Stimulated activated CD8-positive, alpha-beta memory T cell treated with anti-CD3 and anti-CD28 coated beads, Interleukin-2, amount 100 ng/mL, for 1 hour (primary cell): Measurements from ENCODE around the gene LRP1.

Source experiments
- DNase-seq, 2 donors: peaks; one replicate each; pipeline ENCODE4 v3.0.0-alpha.2; 2020; ENCODE audit warnings: low read depth in 2 of 2

LRP1 gene

DNA sequence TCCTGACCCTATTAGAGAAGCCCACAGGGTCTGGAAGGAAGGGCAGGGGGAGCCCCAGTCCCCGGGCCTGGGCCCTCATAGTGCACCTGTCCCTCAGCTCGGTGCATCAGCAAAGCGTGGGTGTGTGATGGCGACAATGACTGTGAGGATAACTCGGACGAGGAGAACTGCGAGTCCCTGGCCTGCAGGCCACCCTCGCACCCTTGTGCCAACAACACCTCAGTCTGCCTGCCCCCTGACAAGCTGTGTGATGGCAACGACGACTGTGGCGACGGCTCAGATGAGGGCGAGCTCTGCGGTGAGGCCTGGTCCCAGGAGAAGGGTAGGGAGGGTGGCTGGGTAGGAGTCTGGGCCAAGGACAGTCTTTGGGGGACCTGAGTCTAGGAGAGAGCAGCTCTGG lies 45.4 kb downstream of the LRP1 start:
- no peak for DNase-seq

DNA sequence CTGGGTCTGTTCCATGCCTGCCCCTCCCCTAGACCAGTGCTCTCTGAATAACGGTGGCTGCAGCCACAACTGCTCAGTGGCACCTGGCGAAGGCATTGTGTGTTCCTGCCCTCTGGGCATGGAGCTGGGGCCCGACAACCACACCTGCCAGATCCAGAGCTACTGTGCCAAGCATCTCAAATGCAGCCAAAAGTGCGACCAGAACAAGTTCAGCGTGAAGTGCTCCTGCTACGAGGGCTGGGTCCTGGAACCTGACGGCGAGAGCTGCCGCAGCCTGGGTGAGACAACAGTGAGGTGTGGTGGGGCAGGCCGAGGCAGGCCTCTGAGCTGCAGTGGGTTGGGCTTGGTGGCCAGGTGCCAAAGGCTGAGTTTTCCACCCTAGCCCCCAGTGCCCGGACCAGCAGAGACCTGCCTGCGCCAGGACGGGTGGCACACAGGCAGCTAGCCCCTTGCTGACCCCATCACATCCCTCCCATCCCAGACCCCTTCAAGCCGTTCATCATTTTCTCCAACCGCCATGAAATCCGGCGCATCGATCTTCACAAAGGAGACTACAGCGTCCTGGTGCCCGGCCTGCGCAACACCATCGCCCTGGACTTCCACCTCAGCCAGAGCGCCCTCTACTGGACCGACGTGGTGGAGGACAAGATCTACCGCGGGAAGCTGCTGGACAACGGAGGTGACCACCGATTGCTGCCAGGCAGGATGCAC lies 47.3 kb downstream of the LRP1 start:
- no peak for DNase-seq

DNA sequence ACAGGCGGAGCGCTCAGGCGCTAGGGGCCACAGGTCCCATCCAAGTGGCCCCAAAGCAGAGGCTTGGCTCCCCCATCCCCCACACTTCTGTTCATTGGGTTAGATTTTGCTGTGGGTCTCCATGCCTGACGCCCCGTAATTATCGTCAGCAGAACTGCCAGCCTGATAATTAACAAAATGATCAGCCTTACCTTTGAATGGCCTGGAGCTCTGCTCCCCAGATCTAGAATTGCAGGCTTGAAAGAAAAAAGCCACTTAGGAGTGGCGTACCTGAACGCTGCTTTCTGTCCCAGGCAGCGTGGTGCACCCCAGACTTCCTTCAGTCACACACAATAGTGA lies 47.8 kb downstream of the LRP1 start:
- no peak for DNase-seq

DNA sequence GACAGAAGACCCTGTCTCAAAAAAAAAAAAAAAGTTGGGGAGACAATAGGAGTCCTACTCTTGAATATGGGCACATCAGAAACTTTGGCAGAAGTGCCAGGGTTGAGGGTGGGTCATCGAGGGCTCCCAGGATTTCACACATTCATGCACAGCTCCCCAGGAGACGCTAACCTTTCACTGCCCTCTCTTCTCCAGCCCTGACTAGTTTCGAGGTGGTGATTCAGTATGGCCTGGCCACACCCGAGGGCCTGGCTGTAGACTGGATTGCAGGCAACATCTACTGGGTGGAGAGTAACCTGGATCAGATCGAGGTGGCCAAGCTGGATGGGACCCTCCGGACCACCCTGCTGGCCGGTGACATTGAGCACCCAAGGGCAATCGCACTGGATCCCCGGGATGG lies 48.6 kb downstream of the LRP1 start:
- no peak for DNase-seq

DNA sequence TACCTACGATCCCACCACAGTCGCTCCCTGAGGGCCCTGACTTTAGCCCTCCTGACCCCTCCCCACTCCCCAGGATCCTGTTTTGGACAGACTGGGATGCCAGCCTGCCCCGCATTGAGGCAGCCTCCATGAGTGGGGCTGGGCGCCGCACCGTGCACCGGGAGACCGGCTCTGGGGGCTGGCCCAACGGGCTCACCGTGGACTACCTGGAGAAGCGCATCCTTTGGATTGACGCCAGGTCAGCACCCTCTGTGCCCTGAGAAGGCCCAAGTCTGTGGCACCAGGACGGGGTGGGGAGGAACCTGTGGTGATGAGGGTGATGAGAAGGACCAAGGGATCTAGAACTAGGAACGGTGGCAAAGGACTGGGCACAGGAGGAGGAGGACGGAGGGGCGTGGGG lies 49.1 kb downstream of the LRP1 start:
- DNase-seq, result no peak

DNA sequence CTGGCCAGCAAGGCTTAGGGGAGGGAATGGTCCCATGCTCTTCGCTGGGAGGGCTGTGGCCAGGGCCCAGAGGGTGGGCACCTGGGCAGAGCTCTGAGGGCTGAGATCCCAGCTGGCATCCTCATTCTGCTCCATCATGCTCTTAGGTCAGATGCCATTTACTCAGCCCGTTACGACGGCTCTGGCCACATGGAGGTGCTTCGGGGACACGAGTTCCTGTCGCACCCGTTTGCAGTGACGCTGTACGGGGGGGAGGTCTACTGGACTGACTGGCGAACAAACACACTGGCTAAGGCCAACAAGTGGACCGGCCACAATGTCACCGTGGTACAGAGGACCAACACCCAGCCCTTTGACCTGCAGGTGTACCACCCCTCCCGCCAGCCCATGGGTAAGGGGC lies 49.9 kb downstream of the LRP1 start:
- DNase-seq, result no peak

DNA sequence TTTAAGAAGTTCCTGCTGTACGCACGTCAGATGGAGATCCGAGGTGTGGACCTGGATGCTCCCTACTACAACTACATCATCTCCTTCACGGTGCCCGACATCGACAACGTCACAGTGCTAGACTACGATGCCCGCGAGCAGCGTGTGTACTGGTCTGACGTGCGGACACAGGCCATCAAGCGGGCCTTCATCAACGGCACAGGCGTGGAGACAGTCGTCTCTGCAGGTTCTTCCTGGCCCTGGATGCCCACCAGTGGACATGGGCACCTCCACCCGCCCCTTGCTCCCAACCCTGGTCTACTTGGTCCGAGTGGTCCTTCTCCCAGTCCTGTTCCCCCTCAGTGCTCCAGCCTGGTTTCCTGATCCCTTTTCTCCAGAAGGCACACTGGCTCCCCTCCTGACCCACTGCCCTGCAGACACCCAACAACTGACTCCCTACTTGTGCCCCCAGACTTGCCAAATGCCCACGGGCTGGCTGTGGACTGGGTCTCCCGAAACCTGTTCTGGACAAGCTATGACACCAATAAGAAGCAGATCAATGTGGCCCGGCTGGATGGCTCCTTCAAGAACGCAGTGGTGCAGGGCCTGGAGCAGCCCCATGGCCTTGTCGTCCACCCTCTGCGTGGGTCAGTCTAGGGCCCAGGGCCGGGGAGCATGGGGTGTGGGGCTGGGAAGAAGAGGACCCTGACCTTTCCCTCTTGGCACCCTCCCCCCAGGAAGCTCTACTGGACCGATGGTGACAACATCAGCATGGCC lies 51.2 kb downstream of the LRP1 start:
- no peak for DNase-seq

DNA sequence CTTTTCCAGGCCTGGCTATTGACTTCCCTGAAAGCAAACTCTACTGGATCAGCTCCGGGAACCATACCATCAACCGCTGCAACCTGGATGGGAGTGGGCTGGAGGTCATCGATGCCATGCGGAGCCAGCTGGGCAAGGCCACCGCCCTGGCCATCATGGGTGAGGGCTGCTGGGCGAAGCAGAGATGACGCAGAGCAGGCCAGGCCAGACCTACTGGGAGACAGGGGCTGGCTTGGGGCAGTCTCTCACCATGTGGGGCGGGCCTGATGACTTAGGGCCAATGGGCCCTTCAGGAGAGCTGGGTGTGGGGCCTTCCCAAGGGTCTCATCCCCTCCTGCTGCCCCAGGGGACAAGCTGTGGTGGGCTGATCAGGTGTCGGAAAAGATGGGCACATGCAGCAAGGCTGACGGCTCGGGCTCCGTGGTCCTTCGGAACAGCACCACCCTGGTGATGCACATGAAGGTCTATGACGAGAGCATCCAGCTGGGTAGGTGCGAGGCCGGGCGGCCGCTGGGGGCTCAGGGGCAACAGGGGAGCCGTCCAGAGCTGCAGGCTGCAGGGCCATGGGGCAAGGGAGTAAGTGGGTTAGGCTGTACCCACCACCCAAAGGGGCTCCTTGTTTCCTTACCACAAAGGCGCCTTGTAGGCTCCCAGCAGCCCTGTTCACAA lies 52.2 kb downstream of the LRP1 start:
- no peak for DNase-seq

DNA sequence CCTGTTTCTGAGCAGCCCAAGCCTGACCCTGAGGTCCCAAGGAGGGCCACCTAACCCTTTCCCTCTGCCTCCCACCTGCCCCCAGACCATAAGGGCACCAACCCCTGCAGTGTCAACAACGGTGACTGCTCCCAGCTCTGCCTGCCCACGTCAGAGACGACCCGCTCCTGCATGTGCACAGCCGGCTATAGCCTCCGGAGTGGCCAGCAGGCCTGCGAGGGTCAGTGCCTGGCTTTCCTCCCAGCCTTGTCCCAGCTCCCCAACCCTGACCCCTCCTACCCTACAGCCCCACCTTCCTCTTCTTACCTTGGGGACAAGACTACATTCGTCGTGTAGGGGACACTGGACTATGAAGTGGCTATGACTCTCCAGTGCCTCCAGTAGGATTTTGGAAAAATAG lies 52.8 kb downstream of the LRP1 start:
- DNase-seq, result no peak

DNA sequence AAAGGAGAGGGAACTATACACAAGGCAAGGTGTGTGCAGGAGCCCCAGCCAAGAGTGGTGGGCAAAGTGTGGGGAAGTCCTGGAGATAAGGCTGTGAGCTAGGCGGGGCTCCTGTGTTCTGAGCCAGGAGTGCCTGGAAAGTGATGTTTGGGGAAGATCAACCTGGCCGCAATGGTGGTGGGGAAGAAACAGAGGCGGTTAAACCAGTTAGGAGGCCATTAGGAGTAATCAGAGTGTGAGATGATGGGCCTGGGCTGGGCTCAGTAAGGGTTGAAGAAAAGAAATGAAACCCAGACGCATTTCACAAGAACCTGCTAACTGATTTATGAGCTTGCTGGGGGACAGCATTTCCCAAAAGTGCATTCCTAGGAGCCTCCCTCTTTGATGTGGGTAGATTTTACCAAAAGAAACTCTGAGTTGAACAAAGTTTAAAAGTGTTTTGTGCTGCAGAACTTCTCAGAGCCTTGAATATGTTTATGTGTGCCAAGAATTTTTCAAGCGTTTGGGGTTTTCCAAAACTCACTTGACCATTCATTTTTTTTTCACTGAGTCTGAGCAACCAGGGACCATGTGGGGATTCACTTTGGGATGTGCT lies 53.4 kb downstream of the LRP1 start:
- DNase-seq, result no peak

DNA sequence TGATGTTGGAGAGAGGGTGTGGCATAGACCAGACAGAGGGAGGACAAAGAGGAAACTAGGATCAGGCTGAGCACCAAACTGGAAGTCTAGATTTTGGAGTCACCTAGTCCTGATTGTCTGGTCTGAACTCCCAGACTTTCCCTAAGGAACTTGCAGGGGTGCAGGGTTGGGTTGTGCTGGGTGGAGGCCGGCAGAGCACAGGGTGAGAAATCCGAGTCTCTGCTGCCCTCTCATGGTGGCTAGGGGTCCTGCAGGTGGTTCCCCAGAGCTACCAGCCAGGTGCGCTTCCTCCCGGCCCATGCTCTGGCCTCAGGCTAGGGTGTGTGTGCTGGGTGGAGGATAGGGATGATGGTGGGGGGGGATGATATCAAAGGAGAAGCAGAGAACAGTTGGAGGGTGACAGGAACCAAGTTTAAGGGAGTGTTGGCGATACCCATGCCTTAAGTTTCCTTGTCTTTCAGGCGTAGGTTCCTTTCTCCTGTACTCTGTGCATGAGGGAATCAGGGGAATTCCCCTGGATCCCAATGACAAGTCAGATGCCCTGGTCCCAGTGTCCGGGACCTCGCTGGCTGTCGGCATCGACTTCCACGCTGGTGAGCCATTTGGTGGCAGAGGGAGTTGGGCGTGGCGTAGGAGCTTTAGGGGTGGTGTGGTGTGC lies 54.8 kb downstream of the LRP1 start:
- DNase-seq, result peak; percentile 50 to 61

DNA sequence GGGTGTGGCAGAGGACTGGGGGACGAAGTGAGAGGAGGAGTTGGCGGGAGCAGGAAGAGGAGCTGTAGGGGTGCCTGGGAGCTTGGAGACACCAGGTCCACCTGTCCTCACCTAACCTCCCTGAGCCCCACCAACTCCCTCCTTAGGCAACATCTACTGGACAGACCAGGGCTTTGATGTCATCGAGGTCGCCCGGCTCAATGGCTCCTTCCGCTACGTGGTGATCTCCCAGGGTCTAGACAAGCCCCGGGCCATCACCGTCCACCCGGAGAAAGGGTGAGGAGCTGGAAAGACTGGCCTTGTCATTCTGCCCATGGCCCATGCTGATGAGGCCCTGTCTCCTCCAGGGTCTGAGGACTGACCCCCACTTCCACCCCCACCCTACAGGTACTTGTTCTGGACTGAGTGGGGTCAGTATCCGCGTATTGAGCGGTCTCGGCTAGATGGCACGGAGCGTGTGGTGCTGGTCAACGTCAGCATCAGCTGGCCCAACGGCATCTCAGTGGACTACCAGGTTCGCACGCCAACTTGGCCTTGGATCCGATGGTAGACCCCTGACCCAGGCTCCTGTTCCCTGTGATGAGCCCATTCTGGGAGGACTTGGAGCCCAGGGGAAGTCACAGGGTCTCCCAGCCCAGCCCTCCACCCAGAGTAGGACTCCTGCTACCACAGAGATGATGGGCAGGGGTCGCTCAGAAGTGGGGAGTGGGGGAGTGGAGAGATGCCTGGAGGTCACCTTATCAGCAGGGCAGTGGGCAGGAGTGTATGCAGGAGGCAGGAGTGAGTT lies 55.8 kb downstream of the LRP1 start:
- DNase-seq, result no peak

DNA sequence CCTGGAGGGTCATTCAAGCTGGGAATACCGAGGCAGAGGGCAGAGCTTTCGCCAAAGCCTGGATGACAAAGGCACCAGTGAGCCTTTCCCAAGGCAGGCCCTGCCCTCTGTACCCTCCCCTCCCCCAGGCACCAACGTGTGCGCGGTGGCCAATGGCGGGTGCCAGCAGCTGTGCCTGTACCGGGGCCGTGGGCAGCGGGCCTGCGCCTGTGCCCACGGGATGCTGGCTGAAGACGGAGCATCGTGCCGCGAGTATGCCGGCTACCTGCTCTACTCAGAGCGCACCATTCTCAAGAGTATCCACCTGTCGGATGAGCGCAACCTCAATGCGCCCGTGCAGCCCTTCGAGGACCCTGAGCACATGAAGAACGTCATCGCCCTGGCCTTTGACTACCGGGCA lies 57.1 kb downstream of the LRP1 start:
- DNase-seq, result no peak

DNA sequence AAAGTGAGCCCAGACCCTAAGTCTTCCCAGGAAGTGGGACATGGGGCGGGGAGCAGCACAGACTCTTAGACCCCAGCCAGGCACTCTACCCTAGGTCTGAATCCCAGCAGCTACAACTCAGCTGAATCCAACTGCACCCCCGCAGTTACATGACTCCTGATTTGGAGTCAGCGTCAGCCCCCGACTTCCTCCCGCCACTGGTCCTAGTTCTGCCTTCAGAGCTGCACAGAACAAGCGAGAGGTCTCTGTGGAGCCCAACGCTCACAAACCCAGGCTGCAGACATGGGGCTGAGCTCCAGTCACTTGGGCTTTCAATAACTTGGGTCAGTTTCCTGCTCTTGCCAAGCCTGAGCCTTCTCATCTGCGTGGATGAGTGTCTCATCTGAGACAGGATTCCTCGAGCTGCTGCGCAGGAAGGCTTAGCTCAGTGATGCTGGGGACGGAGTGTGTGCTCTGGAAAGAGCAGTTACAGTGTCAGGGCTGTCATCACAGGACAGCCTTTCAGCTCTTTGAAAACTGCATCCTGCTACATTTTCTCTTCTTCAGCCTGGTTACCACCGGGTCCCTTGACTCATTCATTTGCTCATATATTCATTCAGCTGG lies 57.7 kb downstream of the LRP1 start:
- DNase-seq, result no peak

DNA sequence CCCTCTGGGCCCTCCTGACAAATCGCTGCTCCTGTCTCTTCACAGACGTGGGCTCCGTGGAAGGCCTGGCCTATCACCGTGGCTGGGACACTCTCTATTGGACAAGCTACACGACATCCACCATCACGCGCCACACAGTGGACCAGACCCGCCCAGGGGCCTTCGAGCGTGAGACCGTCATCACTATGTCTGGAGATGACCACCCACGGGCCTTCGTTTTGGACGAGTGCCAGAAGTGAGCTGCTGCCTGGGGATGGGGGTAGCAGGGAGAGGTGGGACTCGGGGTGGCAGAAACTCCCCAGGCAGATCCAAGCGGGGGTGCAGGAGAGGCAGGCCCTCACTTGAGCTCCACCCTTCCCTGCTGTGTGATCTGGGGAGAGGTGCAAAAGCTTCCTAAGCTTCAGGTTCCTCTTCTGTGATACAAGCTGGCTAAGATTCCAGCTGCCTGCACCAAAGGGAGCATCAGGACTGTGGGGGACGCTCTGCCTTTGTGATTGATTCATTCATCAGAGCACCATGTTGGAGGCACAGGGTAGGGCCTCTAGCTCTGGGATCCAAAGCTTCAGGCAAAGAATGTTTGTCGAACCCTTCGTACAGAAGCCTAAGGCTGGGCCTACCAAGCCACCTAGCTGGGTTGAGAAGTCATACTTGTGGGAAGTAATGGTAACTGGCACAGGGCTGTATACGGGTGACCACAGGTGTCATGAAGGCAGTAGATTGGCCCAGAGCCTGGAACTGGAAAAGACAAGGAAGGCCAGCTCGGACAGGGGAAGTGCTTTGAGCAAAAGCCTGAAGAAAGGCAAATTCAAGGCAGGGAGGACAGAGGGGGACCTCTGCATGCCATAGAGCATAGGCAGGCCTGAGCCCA lies 59.2 kb downstream of the LRP1 start:
- no peak for DNase-seq

DNA sequence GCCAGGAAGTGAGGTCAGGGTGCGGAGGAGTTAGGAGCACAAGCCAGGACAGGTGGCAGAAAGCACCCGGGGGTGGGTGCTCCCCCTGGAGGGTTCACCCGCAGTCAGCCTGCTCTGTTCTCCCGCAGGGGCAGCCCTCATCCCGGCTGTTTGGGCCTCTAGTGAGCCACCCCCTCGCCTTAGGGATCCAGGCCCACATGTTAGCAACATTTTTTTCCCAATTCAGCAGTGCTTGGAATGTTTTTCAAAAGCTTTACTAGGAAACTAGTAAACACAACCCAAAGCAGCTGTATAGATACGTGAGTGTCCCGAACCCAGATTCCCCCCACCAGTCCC lies 59.8 kb downstream of the LRP1 start:
- no peak for DNase-seq

DNA sequence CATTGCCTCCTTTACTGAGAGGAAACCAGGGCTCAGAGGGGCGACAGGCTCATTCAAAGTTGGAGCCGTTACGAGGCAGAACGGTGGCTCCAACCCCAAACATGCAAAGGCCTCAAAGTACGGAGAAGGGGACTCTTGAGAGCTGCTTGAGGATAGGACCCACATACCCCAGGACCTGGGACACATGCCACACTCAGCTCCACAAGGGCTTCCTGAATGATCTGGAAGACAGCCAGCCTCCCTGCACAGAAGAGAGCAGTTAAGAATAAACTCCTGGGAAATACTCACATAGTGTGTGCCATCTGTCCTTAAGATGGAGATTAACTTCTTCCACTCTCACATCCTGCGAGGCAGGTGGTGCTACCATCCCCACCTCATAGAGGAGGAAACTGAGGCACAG lies 61.8 kb downstream of the LRP1 start:
- DNase-seq, result no peak

DNA sequence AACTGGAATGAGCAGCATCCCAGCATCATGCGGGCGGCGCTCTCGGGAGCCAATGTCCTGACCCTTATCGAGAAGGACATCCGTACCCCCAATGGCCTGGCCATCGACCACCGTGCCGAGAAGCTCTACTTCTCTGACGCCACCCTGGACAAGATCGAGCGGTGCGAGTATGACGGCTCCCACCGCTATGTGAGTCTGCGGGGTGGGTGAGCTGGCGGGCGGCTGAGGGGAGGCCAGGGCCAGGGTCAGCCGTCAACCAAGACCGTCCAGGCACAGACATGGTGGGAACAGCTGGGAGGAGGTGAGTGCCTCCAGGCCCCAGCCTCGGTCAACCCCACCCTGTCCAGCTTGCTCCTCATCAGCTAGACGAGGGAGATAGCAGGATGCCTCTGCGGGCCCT lies 62.5 kb downstream of the LRP1 start:
- DNase-seq, result no peak

DNA sequence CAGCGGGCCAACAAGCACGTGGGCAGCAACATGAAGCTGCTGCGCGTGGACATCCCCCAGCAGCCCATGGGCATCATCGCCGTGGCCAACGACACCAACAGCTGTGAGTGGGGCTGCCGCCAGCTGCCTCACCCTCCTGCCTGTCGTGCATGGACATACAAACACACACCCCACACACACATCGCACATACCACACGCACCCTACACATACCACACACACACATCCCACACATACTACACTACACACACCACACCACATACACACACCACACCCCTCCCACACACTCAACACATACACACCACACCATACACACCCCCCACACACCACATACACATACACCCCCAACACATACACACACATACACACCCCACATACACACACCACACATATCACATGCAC lies 63.1 kb downstream of the LRP1 start:
- DNase-seq, result no peak

DNA sequence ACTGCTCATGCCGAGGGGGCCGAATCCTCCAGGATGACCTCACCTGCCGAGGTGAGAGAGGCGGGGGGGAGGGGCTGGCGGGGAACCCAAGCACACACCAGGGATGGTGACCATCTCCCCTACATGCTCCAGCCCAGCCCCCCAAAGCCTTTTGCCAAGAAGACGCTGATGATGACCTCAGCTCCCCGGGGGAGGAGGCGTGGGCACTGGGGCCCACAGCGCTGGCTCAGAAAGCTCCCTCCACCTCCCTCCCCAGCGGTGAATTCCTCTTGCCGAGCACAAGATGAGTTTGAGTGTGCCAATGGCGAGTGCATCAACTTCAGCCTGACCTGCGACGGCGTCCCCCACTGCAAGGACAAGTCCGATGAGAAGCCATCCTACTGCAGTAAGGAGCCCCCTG lies 64.6 kb downstream of the LRP1 start:
- DNase-seq, result no peak
